ENCODE data around the gene WFDC1.

- TF ChIP-seq CTCF (IDR thresholded peaks at IDR 0.05) (no peak), ZFX (IDR thresholded peaks at IDR 0.05; ENCODE audit: borderline replicate concordance) (no peak)
Observed at GRCh38 chr16:84370723-84371552, 76.3 kb downstream of the WFDC1 start.
